Cardiac atrium fibroblast (primary cell): ENCODE data around the gene EMX2. TPM values are rescaled to one million over a fixed set of nuclear protein-coding genes. Genes with fewer than 3 reads are reported as not detected.

Source experiments
- total RNA-seq: library from RNA; depleted of rRNA; stranded (reverse); fragments of >200 nt; gene quantifications from 2 replicates; pipeline ENCODE4 v1.2.3, GENCODE V29; 2015

EMX2 gene
- total RNA-seq, result not detected in 2 replicates

GRCh38 chr10:117542706-117543224 lies at the start of gene EMX2:
Gene EMX2 (plus strand): TSS chr10:117542746. CDS start chr10:117543268, 522 bp downstream.

Other genes starting within 250 kb of the EMX2 start
- 22.2 and 22.7 TPM in 2 replicates for gene PDZD8, start 167.3 kb upstream of the EMX2 start, total RNA-seq